Neural cell (in vitro differentiated cells): ENCODE data around the gene E2F4. TPM values are rescaled to one million over a fixed set of nuclear protein-coding genes. Genes with fewer than 3 reads are reported as not detected.
A peak's percentile ranks its signal among the peaks of the same experiment; 100 is the strongest.

Source experiments
- H2AFZ ChIP-seq: fragments of 200-600, 300-800 bp; sonication (generic), shearing (Covaris generic); 2 replicates; pipeline ENCODE4 v1.6.0; 2014; ENCODE audit warnings: low read depth, mild to moderate bottlenecking, antibody characterized with exemption, low read length, moderate library complexity
- H3F3A ChIP-seq: fragments of 200-600 bp; shearing (Covaris generic); 2 replicates; pipeline ENCODE4 v1.6.1; 2016; ENCODE audit warnings: mild to moderate bottlenecking, moderate library complexity, mixed read lengths, antibody characterized with exemption, low read length; ENCODE audit not compliant: insufficient read depth, poor library complexity, severe bottlenecking
- H3K27ac ChIP-seq: fragments of 200-600, 300-800 bp; sonication (generic), shearing (Covaris generic); 2 replicates; pipeline ENCODE4 v1.5.1; 2014; ENCODE audit warnings: mild to moderate bottlenecking, low read length, moderate library complexity
- H3K27me3 ChIP-seq: fragments of 300-800, 200-600 bp; sonication (generic), shearing (Covaris generic); 2 replicates; pipeline ENCODE4 v1.6.0; 2014; ENCODE audit warnings: mild to moderate bottlenecking, low read depth, low read length, moderate library complexity; ENCODE audit not compliant: insufficient read depth
- H3K36me3 ChIP-seq: fragments of 300-800, 200-600 bp; sonication (generic), shearing (Covaris generic); 2 replicates; pipeline ENCODE4 v1.5.1; 2014; ENCODE audit warnings: mild to moderate bottlenecking, antibody characterized with exemption, low read length, moderate library complexity; ENCODE audit not compliant: insufficient read depth
- H3K4me2 ChIP-seq: fragments of 300-800, 200-600 bp; sonication (generic), shearing (Covaris generic); 2 replicates; pipeline ENCODE4 v1.6.0; 2014; ENCODE audit warnings: mild to moderate bottlenecking, low read length
- H3K4me3 ChIP-seq: fragments of 300-800, 200-600 bp; sonication (generic), shearing (Covaris generic); 2 replicates; pipeline ENCODE4 v1.5.1; 2014; ENCODE audit warnings: mild to moderate bottlenecking, low read length, moderate library complexity
- H3K79me2 ChIP-seq: fragments of 200-600 bp; shearing (Covaris generic); replicated peaks from 2 replicates; pipeline ENCODE4 v1.6.0; 2014; ENCODE audit warnings: mild to moderate bottlenecking, low read length, moderate library complexity; ENCODE audit not compliant: insufficient read depth
- H3K9ac ChIP-seq: fragments of 300-800, 200-600 bp; sonication (generic), shearing (Covaris generic); 2 replicates; pipeline ENCODE4 v1.6.1; 2016; ENCODE audit warnings: mild to moderate bottlenecking, low read length, mixed read lengths
- H3K9me2 ChIP-seq: fragments of 200-600 bp; shearing (Covaris generic); 2 replicates; pipeline ENCODE4 v1.6.1; 2016; ENCODE audit warnings: mild to moderate bottlenecking, low read length, mixed read lengths; ENCODE audit not compliant: insufficient read depth
- H3K9me3 ChIP-seq: fragments of 200-600, 300-800 bp; sonication (generic), shearing (Covaris generic); 2 replicates; pipeline ENCODE4 v1.6.1; 2016; ENCODE audit warnings: mild to moderate bottlenecking, mixed run types, low read length, moderate library complexity, mixed read lengths
- H4K20me1 ChIP-seq: fragments of 200-600 bp; shearing (Covaris generic); 2 replicates; pipeline ENCODE4 v1.6.1; 2016; ENCODE audit warnings: mild to moderate bottlenecking, mixed run types; ENCODE audit not compliant: insufficient read depth
- CTCF ChIP-seq: fragments of 450-650 bp; IDR thresholded peaks from 2 replicates; pipeline ENCODE4 v1.5.1; 2014; ENCODE audit warnings: antibody characterized with exemption, mild to moderate bottlenecking, moderate library complexity; ENCODE audit not compliant: poor library complexity, severe bottlenecking
- EP300 ChIP-seq: fragments of 450-650 bp; conservative IDR thresholded peaks from 2 replicates; pipeline ENCODE4 v1.6.1; 2014; ENCODE audit warnings: antibody characterized with exemption, mild to moderate bottlenecking, moderate library complexity; ENCODE audit not compliant: poor library complexity, severe bottlenecking
- EZH2 ChIP-seq: fragments of 200-600, 300-800 bp; shearing (Covaris generic), sonication (generic); IDR thresholded peaks from 2 replicates; pipeline ENCODE4 v1.6.1; 2014; ENCODE audit warnings: antibody characterized with exemption, low read length, borderline replicate concordance, mild to moderate bottlenecking; ENCODE audit not compliant: insufficient read depth, poor library complexity, severe bottlenecking
- MXI1 ChIP-seq: fragments of 450-650 bp; conservative IDR thresholded peaks from 2 replicates; pipeline ENCODE4 v1.6.1; 2014; ENCODE audit warnings: antibody characterized with exemption, mild to moderate bottlenecking; ENCODE audit not compliant: poor library complexity, severe bottlenecking
- POLR2AphosphoS5 ChIP-seq: IDR thresholded peaks from 2 replicates; pipeline ENCODE4 v1.6.1; 2012
- RAD21 ChIP-seq: fragments of 450-650 bp; conservative IDR thresholded peaks from 2 replicates; pipeline ENCODE4 v1.6.1; 2014; ENCODE audit warnings: antibody characterized with exemption, mild to moderate bottlenecking, moderate library complexity
- REST ChIP-seq: IDR thresholded peaks from 2 replicates; pipeline ENCODE4 v1.6.1; 2012; ENCODE audit warnings: borderline replicate concordance
- SMC3 ChIP-seq: fragments of 450-650 bp; conservative IDR thresholded peaks from 2 replicates; pipeline ENCODE4 v1.6.1; 2014; ENCODE audit warnings: antibody characterized with exemption, mild to moderate bottlenecking, moderate library complexity; ENCODE audit not compliant: poor library complexity
- TAF1 ChIP-seq: IDR thresholded peaks from 2 replicates; pipeline ENCODE4 v1.6.1; 2012; ENCODE audit warnings: low read depth
- polyA plus RNA-seq: library from polyadenylated mRNA; depleted of rRNA; stranded (reverse); fragments of >200 nt; gene quantifications from 2 replicates; pipeline ENCODE4 v1.2.3, GENCODE V29; 2014

The E2F4 gene
- polyA plus RNA-seq, 1 donor from 2014 or later: 112 TPM

- H3K4me3 ChIP-seq: no peak overlapping the region
- H3K79me2 ChIP-seq: no peaks in the 10 kb centered on the region
- no peak overlapping the region for H2AFZ ChIP-seq
- H3K27ac ChIP-seq: no peak overlapping the region
- H3K9me2 ChIP-seq: no peaks in the 10 kb centered on the region
- no peaks in the 10 kb centered on the region for H3K36me3 ChIP-seq
- TF ChIP-seq EZH2: no peak
- no peaks in the 10 kb centered on the region for H3K27me3 ChIP-seq
- H3K4me2 ChIP-seq: no peak overlapping the region
- H3K9ac ChIP-seq: no peak overlapping the region
- no peaks in the 10 kb centered on the region for H3K9me3 ChIP-seq
- no peaks in the 10 kb centered on the region for H3F3A ChIP-seq
- no peaks in the 10 kb centered on the region for H4K20me1 ChIP-seq
Observed at GRCh38 chr16:67216612-67217490, 24.9 kb downstream of the E2F4 start.

GRCh38 chr16:67223992-67224391, 32.0 kb downstream of the E2F4 start:
- no peaks in the 10 kb centered on the region for H3K9me3 ChIP-seq
- no peaks in the 10 kb centered on the region for H3K36me3 ChIP-seq
- H3K27ac ChIP-seq: no peak overlapping the region
- no peaks in the 10 kb centered on the region for H3F3A ChIP-seq
- no peak overlapping the region for H3K4me3 ChIP-seq
- H3K9ac ChIP-seq: no peak overlapping the region
- H3K9me2 ChIP-seq: no peaks in the 10 kb centered on the region
- H3K79me2 ChIP-seq: peaks cover 12% of the 10 kb centered on the region
- no peak overlapping the region for H2AFZ ChIP-seq
- TF ChIP-seq EZH2: no peak
- no peak for TF ChIP-seq CTCF
- no peak for TF ChIP-seq MXI1
- no peak for TF ChIP-seq TAF1
- H3K4me2 ChIP-seq: no peak overlapping the region
- H4K20me1 ChIP-seq: no peaks in the 10 kb centered on the region
- H3K27me3 ChIP-seq: no peaks in the 10 kb centered on the region

- no peaks in the 10 kb centered on the region for H3K9me3 ChIP-seq
- H2AFZ ChIP-seq: peak overlapping the region; percentile 58
- H3K9me2 ChIP-seq: no peaks in the 10 kb centered on the region
- H3K36me3 ChIP-seq: no peaks in the 10 kb centered on the region
- peak overlapping the region; percentile 56 for H3K27ac ChIP-seq
- H4K20me1 ChIP-seq: no peaks in the 10 kb centered on the region
- no peaks in the 10 kb centered on the region for H3F3A ChIP-seq
- H3K79me2 ChIP-seq: peaks cover 12% of the 10 kb centered on the region
- H3K4me3 ChIP-seq: peak overlapping the region; percentile 72
- peak overlapping the region; percentile 94 for H3K9ac ChIP-seq
- no peaks in the 10 kb centered on the region for H3K27me3 ChIP-seq
- peak overlapping the region; percentile 92 for H3K4me2 ChIP-seq
- TF ChIP-seq RAD21 (no peak), EP300 (no peak), POLR2AphosphoS5 (no peak), TAF1 (no peak), SMC3 (no peak), EZH2 (no peak), CTCF (no peak), REST (no peak), MXI1 (no peak)
Observed at GRCh38 chr16:67226295-67226803, 34.4 kb downstream of the E2F4 start.
